HG03439 (cell line): ENCODE measurements around the gene SCARB1.

Experiments used
- ATAC-seq: cut with Tn5 transposase; IDR thresholded peaks from one replicate; pipeline ENCODE4 v1.9.1; 2021; ENCODE audit warnings: mild to moderate bottlenecking, moderate library complexity; ENCODE audit not compliant: unreplicated experiment

SCARB1 gene

DNA sequence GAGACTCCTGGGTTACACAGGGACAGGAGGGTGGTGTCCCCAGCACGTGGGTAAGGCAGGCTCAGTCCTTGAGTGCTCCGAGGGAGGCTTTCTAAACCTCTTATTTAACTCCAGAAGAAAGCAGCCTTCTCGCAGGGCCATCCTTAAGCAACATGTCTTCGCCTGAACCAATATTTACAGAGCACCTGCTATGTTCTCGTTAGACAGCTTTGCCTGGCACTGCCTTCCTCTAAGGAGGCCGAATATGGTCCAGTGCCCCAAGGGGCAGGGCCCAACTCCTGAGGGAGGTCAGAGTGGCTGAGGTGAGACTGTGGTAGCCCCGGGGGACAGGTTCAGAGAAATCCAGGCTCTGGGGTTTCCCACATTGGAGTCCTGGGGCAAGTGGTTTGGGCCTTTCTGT lies 2.1 kb upstream of the SCARB1 start:
- no peak for ATAC-seq

GRCh38 chr12:124864326-124864752 lies 675 bp upstream of the SCARB1 start:
- ATAC-seq: no peak

DNA sequence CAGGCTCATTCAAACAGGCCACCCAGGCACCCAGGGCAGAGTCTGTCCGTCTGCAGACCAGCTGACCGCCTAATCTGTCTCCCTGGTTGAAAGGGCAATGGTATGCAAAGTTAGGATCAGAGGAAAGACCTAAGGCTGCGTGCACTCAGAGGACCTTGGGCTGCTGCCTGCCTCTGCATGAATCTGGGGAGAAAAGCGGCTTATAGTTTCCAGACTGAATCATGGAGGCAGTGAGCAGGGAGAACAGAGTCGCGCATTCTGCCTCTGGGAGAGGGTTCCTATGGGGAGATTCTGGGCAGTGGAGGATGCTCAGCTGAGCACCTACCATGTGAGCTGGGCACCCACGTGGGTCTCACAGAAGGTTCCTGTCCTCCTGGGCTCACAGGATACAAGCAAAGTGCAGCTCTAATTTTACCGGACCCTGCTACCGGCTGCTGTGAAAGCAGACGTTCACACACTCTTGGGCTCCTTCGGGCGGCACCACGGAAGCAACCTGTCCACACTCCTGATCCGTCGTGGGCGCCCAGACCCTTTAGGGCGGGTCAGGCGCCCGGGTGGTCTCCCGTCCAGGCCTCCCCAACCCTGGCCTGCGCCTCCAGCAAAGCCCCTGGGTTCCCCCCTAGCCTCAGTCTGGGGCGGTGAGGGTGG lies 772 bp downstream of the SCARB1 start:
- ATAC-seq: peak; percentile 27

- no peak for ATAC-seq
Observed at GRCh38 chr12:124861898-124862676, 1.6 kb downstream of the SCARB1 start.

DNA sequence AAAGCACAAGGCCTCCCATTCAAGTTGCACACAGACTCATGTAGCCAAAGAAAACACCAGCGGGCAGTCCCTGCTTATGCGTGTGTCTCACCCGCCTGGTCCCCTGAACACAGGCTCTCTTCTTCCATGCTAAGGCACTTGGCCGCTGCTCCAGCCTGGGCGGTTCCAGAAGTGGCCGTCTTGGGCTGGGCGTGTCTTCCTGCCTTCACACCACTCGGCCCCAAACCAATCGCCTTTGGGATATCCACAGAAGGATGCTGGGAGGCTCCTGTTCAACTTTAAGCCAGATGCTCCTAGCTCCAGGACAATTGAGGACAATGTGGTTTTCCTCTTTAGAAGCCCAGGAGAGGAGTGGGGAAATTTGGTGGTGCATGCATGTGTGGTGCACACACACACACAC lies 2.2 kb downstream of the SCARB1 start:
- ATAC-seq: no peak

DNA sequence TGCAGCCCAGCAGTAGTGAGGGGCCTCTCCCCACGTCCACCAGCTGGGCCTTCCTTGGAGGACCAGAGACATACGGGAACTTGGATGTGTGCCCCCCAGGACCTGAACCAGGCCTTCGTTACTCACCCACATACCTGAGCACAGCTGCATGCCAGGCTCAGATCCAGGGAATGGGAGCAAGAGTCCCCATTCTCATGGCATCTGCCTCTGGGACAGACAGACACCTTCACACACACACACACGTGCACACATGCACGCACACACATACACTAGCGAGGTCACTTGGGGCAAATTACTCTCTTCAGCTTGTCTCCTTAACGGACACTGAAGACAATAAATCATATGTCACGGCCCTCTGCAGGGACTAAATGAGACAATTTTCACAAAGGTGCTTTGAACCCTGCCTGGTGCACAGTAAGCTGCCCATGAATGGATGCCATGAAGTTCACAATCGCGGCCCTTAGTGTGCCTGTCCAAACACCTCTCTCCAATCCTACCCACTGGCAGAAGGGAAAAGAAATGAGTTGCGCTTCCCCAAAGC lies 5.7 kb downstream of the SCARB1 start:
- no peak for ATAC-seq

- ATAC-seq: no peak
Observed at GRCh38 chr12:124856842-124857178, 6.9 kb downstream of the SCARB1 start.

DNA sequence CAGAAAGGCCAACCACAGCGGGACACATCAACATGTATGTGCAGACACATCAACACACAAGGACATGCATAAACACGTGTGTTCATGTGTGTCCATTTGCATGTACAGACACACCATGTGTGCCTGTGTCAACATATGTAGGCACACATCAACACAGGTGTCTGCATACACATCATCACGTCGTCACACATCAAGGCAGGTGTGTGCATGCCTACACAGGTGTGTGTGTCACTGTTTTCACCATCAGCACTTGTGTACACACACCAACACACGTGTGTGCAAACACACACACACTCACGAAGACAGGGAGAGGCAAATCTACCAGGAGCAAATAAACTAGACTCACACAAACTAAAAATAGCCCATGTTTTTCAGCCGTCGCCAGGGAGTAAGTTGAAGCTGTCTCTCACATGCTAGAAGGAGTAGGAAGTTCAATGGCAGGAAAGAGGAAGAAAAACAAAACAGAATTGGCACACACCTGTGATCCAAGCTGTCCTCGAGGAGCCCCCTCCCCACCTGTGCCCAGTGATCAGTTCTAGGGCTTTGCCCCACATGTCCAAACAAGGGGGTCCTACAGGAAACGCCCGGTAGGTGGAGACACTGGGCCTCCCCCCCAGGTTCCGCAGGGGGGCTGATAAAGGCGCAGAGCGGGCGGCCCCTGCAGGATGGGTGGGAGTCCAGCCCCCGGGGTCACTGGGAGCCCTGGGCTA lies 7.4 kb downstream of the SCARB1 start:
- ATAC-seq: no peak

- no peak for ATAC-seq
Observed at GRCh38 chr12:124855275-124855957, 8.2 kb downstream of the SCARB1 start.

GRCh38 chr12:124854637-124855184 lies 9.0 kb downstream of the SCARB1 start:
- ATAC-seq: no peak

GRCh38 chr12:124853781-124854636 lies 9.7 kb downstream of the SCARB1 start:
- ATAC-seq: no peak

GRCh38 chr12:124852911-124853427 lies 10.7 kb downstream of the SCARB1 start:
- ATAC-seq: no peak

- ATAC-seq: no peak
Observed at GRCh38 chr12:124852329-124852831, 11.3 kb downstream of the SCARB1 start.

DNA sequence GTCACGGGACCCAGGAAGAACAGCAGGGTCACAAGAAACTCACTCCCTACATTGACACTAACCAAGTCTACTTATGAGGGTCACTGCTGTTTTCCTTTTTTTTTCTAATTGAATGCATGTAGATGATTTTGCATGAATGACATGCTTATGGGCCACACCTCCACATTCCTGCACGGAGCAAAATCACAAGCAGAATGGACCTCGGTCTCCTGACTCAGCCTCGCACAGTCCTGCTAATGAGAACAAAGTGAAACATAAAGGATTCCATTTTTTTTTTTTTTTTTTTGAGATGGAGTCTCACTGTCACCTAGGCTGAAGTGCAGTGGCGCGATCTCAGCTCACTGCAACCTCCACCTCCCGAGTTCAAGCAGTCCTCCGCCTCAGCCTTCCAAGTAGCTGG lies 12.3 kb downstream of the SCARB1 start:
- ATAC-seq: no peak

GRCh38 chr12:124849382-124849781 lies 14.3 kb downstream of the SCARB1 start:
- no peak for ATAC-seq

DNA sequence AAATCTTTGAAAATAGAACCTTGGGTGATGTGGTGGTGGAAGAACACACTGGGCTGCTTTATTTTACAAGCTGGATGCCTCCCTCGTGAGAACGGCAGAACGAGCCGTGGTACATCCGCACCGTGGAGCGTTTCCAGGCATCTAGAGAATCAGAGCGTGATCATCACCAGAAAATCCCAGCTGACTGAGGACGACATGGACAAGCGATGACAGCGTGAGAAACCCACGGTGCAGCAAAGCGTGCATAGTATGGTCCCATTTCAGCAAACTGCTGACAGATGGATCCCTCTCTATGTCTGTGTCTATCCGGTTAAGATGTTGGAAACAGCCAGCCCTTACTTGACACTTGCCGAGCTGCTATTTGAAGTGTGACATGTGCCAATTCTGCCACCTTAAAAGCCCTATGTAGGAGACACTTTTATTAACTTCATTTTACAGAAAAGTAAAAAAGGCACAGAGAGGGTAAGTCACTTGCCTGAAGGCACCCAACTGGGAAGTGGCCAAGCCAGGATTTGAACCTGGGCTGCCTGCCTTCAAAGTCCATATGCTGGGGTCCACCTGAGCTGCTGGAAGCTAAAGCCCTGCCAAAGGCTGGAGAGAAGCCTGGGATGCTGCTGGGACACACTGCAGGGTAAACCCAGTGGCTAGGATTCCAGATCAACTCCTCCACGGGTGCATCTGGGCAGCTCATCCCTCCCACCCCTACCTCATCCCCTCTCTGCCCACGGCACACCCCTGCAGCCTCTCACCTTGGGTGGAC lies 14.9 kb downstream of the SCARB1 start:
- ATAC-seq: no peak

- no peak for ATAC-seq
Observed at GRCh38 chr12:124847113-124848074, 16.3 kb downstream of the SCARB1 start.
